IMR-90 (cell line): Measurements from ENCODE around the gene FOXK1. TPM values are rescaled to one million over a fixed set of nuclear protein-coding genes. Genes with fewer than 3 reads are reported as not detected.

ENCODE experiments used
- ATAC-seq: fragments of 200-7000 bp; cut with Tn5 transposase; 2 replicates; pipeline ENCODE4 v1.9.1; 2020; ENCODE audit warnings: low read depth, mild to moderate bottlenecking, moderate library complexity
- BruUV-seq: library from RNA; stranded (reverse); fragments of 400-500 nt; replicated peaks from 2 replicates; lab custom pipeline; 2021; lab: Mats Ljungman, UMichigan
- CTCF ChIA-PET: fragments of 300-600 bp; formaldehyde crosslinking; extraction: SDS; loops from one replicate; lab custom pipeline; 2021; ENCODE audit warnings: antibody characterized with exemption; lab: Yijun Ruan, JAX
- POLR2A ChIA-PET: fragments of 300-600 bp; sonication (Branson Sonifier 250); formaldehyde crosslinking; loops from one replicate; lab custom pipeline; 2022; ENCODE audit warnings: antibody characterized with exemption; ENCODE audit not compliant: unreplicated experiment; lab: Charles Lee
- DNase-seq: peaks from one replicate; pipeline ENCODE4 v3.0.0; 2013
- H2AFZ ChIP-seq: replicated peaks from 2 replicates; pipeline ENCODE3; 2013; ENCODE audit warnings: low read length, mild to moderate bottlenecking; ENCODE audit not compliant: poor library complexity
- H2AK5ac ChIP-seq: 2 replicates; pipeline ENCODE4 v1.6.1; 2013; ENCODE audit warnings: low read depth, low read length, inconsistent platforms
- H2AK9ac ChIP-seq: replicated peaks from 2 replicates; pipeline ENCODE3; 2013; ENCODE audit warnings: mild to moderate bottlenecking, low read depth, low read length, moderate library complexity; ENCODE audit not compliant: poor library complexity
- H2BK120ac ChIP-seq: 2 replicates; pipeline ENCODE4 v1.6.1; 2013; ENCODE audit warnings: low read depth, low read length, inconsistent platforms
- H2BK15ac ChIP-seq: 3 replicates; pipeline ENCODE4 v1.6.1; 2013; ENCODE audit warnings: low read depth, low read length, inconsistent platforms
- H2BK20ac ChIP-seq: 2 replicates; pipeline ENCODE4 v1.6.1; 2013; ENCODE audit warnings: low read depth, mild to moderate bottlenecking, inconsistent platforms, low read length, moderate library complexity
- H2BK5ac ChIP-seq: 2 replicates; pipeline ENCODE4 v1.6.1; 2013; ENCODE audit warnings: mild to moderate bottlenecking, low read depth, low read length, inconsistent platforms; ENCODE audit not compliant: poor library complexity, severe bottlenecking
- H3K14ac ChIP-seq: replicated peaks from 2 replicates; pipeline ENCODE4 v1.6.1; 2013; ENCODE audit warnings: low read depth, low read length, inconsistent platforms
- H3K18ac ChIP-seq: 2 replicates; pipeline ENCODE4 v1.6.1; 2013; ENCODE audit warnings: low read depth, low read length, control low read depth
- H3K23ac ChIP-seq: 2 replicates; pipeline ENCODE4 v1.6.1; 2013; ENCODE audit warnings: low read depth, low read length, inconsistent platforms
- H3K27ac ChIP-seq: 2 replicates; pipeline ENCODE4 v1.5.1; 2013; ENCODE audit warnings: mild to moderate bottlenecking, control low read depth, low read length; ENCODE audit not compliant: insufficient read depth
- H3K27me3 ChIP-seq: 2 replicates; pipeline ENCODE4 v1.6.1; 2013; ENCODE audit warnings: low read length; ENCODE audit not compliant: control insufficient read depth, insufficient read depth
- H3K36me3 ChIP-seq: 2 replicates; pipeline ENCODE4 v1.6.1; 2013; ENCODE audit warnings: low read length, mixed read lengths; ENCODE audit not compliant: control insufficient read depth, insufficient read depth
- H3K4ac ChIP-seq: 2 replicates; pipeline ENCODE4 v1.6.1; 2013; ENCODE audit warnings: low read depth, low read length, inconsistent platforms
- H3K4me1 ChIP-seq: 2 replicates; pipeline ENCODE4 v1.6.1; 2013; ENCODE audit warnings: low read length, mixed read lengths; ENCODE audit not compliant: control insufficient read depth, insufficient read depth
- H3K4me2 ChIP-seq: 2 replicates; pipeline ENCODE4 v1.6.1; 2013; ENCODE audit warnings: low read depth, mild to moderate bottlenecking, control low read depth, low read length, moderate library complexity
- H3K4me3 ChIP-seq: 2 replicates; pipeline ENCODE4 v1.5.1; 2013; ENCODE audit warnings: low read depth, mild to moderate bottlenecking, control low read depth, low read length, moderate library complexity; ENCODE audit not compliant: insufficient read depth
- H3K56ac ChIP-seq: 2 replicates; pipeline ENCODE4 v1.6.1; 2013; ENCODE audit warnings: low read length, inconsistent platforms; ENCODE audit not compliant: insufficient read depth; ENCODE audit errors: extremely low read depth
- H3K79me1 ChIP-seq, 2 experiments: 2 replicates each; pipeline ENCODE4 v1.6.1; 2013; ENCODE audit warnings: low read length in 2 of 2, inconsistent platforms in 1 of 2, low read depth in 1 of 2
- H3K9ac ChIP-seq: 2 replicates; pipeline ENCODE4 v1.6.1; 2013; ENCODE audit warnings: low read depth, low read length, control low read depth
- H3K9me1 ChIP-seq: 2 replicates; pipeline ENCODE4 v1.6.1; 2013; ENCODE audit warnings: low read length, inconsistent platforms; ENCODE audit not compliant: insufficient read depth
- H3K9me3 ChIP-seq: 2 replicates; pipeline ENCODE4 v1.6.1; 2013; ENCODE audit warnings: low read length; ENCODE audit not compliant: control insufficient read depth, insufficient read depth
- H4K20me1 ChIP-seq: 2 replicates; pipeline ENCODE4 v1.6.1; 2013; ENCODE audit warnings: low read length, inconsistent platforms; ENCODE audit not compliant: insufficient read depth
- H4K5ac ChIP-seq: 2 replicates; pipeline ENCODE4 v1.6.1; 2013; ENCODE audit warnings: mild to moderate bottlenecking, low read depth, low read length, control low read depth
- H4K8ac ChIP-seq, 2 experiments: 2 replicates each; pipeline ENCODE4 v1.6.1; 2013; ENCODE audit warnings: low read depth in 2 of 2, low read length in 2 of 2, control low read depth in 1 of 2, inconsistent platforms in 1 of 2
- H4K91ac ChIP-seq: 2 replicates; pipeline ENCODE4 v1.6.1; 2013; ENCODE audit warnings: low read depth, low read length, inconsistent platforms; ENCODE audit not compliant: insufficient read depth
- ELK1 ChIP-seq: fragments of 150-350 bp; IDR thresholded peaks from 2 replicates; pipeline ENCODE4 v1.6.1; 2016; ENCODE audit warnings: low read depth, mild to moderate bottlenecking, low read length, moderate library complexity, borderline replicate concordance
- FOS ChIP-seq: fragments of 150-350 bp; IDR thresholded peaks from 2 replicates; pipeline ENCODE4 v1.6.1; 2016; ENCODE audit warnings: low read depth, low read length
- MAZ ChIP-seq: IDR thresholded peaks from 2 replicates; pipeline ENCODE4 v1.6.1; 2012; ENCODE audit warnings: low read depth, mild to moderate bottlenecking, low read length, improper control_type of control experiment, moderate library complexity, borderline replicate concordance
- RAD21 ChIP-seq: IDR thresholded peaks from 2 replicates; pipeline ENCODE4 v1.6.1; 2012; ENCODE audit warnings: low read length, improper control_type of control experiment
- RFX5 ChIP-seq: IDR thresholded peaks from 2 replicates; pipeline ENCODE4 v1.8.0; 2012; ENCODE audit warnings: low read depth, mild to moderate bottlenecking, low read length, moderate library complexity
- SMC3 ChIP-seq: fragments of 150-350 bp; IDR thresholded peaks from 2 replicates; pipeline ENCODE4 v1.6.1; 2016; ENCODE audit warnings: low read depth, mild to moderate bottlenecking, antibody characterized with exemption, low read length, moderate library complexity
- USF2 ChIP-seq: fragments of 150-350 bp; IDR thresholded peaks from 2 replicates; pipeline ENCODE4 v1.6.1; 2017; ENCODE audit warnings: mild to moderate bottlenecking, antibody characterized with exemption, low read length, low read depth
- WGBS, 2 experiments: methylation state at CpG; one replicate each; pipeline versions ENCODE4 v1.1.5 to v1.1.7; 2013; ENCODE audit warnings: missing lambda C conversion rate in 2 of 2; ENCODE audit not compliant: insufficient read length in 1 of 2; ENCODE audit errors: extremely low coverage in 2 of 2; 5-methylcytosine and 5-hydroxymethylcytosine counted together
- dilution Hi-C: fragments of 300-500 bp; cut with HindIII; formaldehyde crosslinking; loops from one replicate; pipeline ENCODE4 v1.14.3; 2018; ENCODE audit warnings: low sequenced_read_pairs; ENCODE audit not compliant: unreplicated experiment
- in situ Hi-C: fragments of 300-500 bp; cut with MboI; formaldehyde crosslinking; loops from 3 replicates; pipeline ENCODE4 v1.14.3; 2019; ENCODE audit warnings: low sequenced_read_pairs, inconsistent platforms, mixed read lengths
- intact Hi-C: fragments of 100-400 bp; cut with micrococcal nuclease; formaldehyde crosslinking; loops from 2 replicates; pipeline ENCODE4 v1.10.0; 2022
- polyA plus RNA-seq, 3 experiments: library from polyadenylated mRNA; depleted of rRNA; stranded (reverse); fragments of >200 nt; gene quantifications; 2 replicates each; pipeline ENCODE4 v1.2.3, GENCODE V29; 2012; ENCODE audit warnings: low replicate concordance in 1 of 3
- total RNA-seq: library from RNA; depleted of rRNA; stranded (reverse); fragments of >200 nt; gene quantifications from 2 replicates; pipeline ENCODE4 v1.2.3, GENCODE V29; 2012
- TF ChIP-seq, protein P1 (sequence below): conservative IDR thresholded peaks from 2 replicates; pipeline ENCODE4 v1.5.1; 2012; ENCODE audit warnings: mild to moderate bottlenecking, low read depth, low read length, improper control_type of control experiment

Gene FOXK1
- total and polyA plus RNA-seq, 2 of the 4 experiments (the other 2 are of a cell fraction) = 4.3 to 8.8 TPM

DNA sequence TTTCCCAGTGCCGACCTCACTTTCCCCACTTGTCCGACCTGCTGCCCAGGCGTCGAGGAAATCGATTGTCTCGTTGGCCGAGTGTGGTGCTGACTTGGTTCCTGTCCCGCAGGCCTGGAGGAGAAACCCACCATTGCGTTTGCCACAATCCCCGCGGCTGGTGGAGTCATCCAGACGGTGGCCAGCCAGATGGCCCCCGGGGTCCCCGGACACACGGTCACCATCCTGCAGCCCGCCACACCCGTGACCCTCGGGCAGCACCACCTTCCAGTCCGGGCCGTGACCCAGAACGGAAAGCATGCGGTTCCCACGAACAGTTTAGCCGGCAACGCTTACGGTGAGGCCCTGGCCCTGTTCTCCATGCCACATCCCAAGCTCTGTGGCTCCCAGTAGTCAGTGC lies 78.9 kb downstream of the FOXK1 start:
- Histone ChIP-seq H2AFZ (peak overlapping the region; percentile 33), H3K9me1 (no peaks in the 10 kb centered on the region), H3K9me3 (no peaks in the 10 kb centered on the region), H2BK20ac (no peak overlapping the region), H2AK5ac (no peak overlapping the region), H3K23ac (no peak overlapping the region), H4K8ac (no peak overlapping the region), H3K14ac (no peak overlapping the region), H3K27me3 (no peaks in the 10 kb centered on the region), H4K20me1 (peaks cover 12% of the 10 kb centered on the region), H3K4ac (no peak overlapping the region), H3K9ac (no peak overlapping the region), H3K4me2 (no peak overlapping the region), H3K27ac (no peak overlapping the region), H3K4me1 (no peaks in the 10 kb centered on the region), H4K5ac (no peak overlapping the region), H2BK120ac (no peak overlapping the region), H3K79me1 (peaks cover 3 to 26% of the 10 kb centered on the region in 2 experiments; a peak in 3 of 4 replicates), H2AK9ac (no peak overlapping the region), H4K91ac (no peak overlapping the region), H3K18ac (no peak overlapping the region), H2BK5ac (no peak overlapping the region), H3K56ac (no peak overlapping the region), H2BK15ac (no peak overlapping the region), H3K36me3 (peaks cover 86% of the 10 kb centered on the region), H3K4me3 (no peak overlapping the region)
- DNase-seq (no peak), ATAC-seq (no peak)
- ChIA-PET POLR2A (no interaction called here), CTCF (interaction anchor here (0.6 kb wide), 1 partner anchor 92 kb away, joined by 3 read pairs; no protein-coding TSS in a partner anchor)
- dilution Hi-C loops (no loop called here), in situ Hi-C loops (loop anchor here (25.0 kb wide), 1 partner anchor 1899 kb away; no protein-coding TSS in a partner anchor), intact Hi-C loops (no loop called here)
- 95% methylated on average over 21 of the region's 26 CpGs; no CpG with 5 or more reads in 1 of the 2 experiments for WGBS, 2 experiments
- BruUV-seq = no TSS peak
- TF ChIP-seq FOS = no peak
- no peak for TF ChIP-seq MAZ
- no peak for TF ChIP-seq SMC3
- TF ChIP-seq USF2 = no peak
- TF ChIP-seq ELK1 = no peak
- no peak for TF ChIP-seq RAD21
- TF ChIP-seq RFX5 = no peak
- TF ChIP-seq, protein P1, sequence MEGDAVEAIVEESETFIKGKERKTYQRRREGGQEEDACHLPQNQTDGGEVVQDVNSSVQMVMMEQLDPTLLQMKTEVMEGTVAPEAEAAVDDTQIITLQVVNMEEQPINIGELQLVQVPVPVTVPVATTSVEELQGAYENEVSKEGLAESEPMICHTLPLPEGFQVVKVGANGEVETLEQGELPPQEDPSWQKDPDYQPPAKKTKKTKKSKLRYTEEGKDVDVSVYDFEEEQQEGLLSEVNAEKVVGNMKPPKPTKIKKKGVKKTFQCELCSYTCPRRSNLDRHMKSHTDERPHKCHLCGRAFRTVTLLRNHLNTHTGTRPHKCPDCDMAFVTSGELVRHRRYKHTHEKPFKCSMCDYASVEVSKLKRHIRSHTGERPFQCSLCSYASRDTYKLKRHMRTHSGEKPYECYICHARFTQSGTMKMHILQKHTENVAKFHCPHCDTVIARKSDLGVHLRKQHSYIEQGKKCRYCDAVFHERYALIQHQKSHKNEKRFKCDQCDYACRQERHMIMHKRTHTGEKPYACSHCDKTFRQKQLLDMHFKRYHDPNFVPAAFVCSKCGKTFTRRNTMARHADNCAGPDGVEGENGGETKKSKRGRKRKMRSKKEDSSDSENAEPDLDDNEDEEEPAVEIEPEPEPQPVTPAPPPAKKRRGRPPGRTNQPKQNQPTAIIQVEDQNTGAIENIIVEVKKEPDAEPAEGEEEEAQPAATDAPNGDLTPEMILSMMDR = no peak
